Thoracic aorta (tissue), 2 donors: Measurements from ENCODE around the gene ADCY7. TPM values are rescaled to one million over a fixed set of nuclear protein-coding genes. Genes with fewer than 3 reads are reported as not detected.
A peak's percentile ranks its signal among the peaks of the same experiment; 100 is the strongest.

ENCODE experiments used
- ATAC-seq: fragments of 150-250 bp; one replicate; pipeline ENCODE4 v1.8.0; 2017; ENCODE audit warnings: low read depth; ENCODE audit not compliant: insufficient number of reproducible peaks, low FRiP score
- DNase-seq: peaks from one replicate; pipeline ENCODE4 v3.0.0-alpha.2; 2020; ENCODE audit warnings: low spot score
- H3K27ac ChIP-seq, 2 donors: fragments of 200-600 bp; sonication (generic); 1 replicate in 1 of 2; 2 replicates in 1 of 2; pipeline ENCODE4 v1.5.1; 2016; ENCODE audit warnings: mild to moderate bottlenecking in 2 of 2, moderate library complexity in 2 of 2
- H3K27me3 ChIP-seq: fragments of 200-600 bp; sonication (generic); replicated peaks from 2 replicates; pipeline ENCODE4 v1.6.0; 2016; ENCODE audit warnings: mild to moderate bottlenecking; ENCODE audit not compliant: insufficient read depth
- H3K36me3 ChIP-seq: fragments of 200-600 bp; sonication (generic); one replicate; pipeline ENCODE4 v1.5.1; 2016
- H3K4me1 ChIP-seq, 2 donors: fragments of 200-600 bp; sonication (generic); 1 replicate in 1 of 2; 2 replicates in 1 of 2; pipeline versions ENCODE4 v1.5.1 to v1.6.0; 2016; ENCODE audit warnings: low read depth in 2 of 2, mild to moderate bottlenecking in 1 of 2; ENCODE audit not compliant: control insufficient read depth in 1 of 2
- H3K4me3 ChIP-seq: fragments of 200-600 bp; sonication (generic); 2 replicates; pipeline ENCODE4 v1.5.1; 2016; ENCODE audit warnings: mild to moderate bottlenecking
- H3K9me3 ChIP-seq: fragments of 200-600 bp; sonication (generic); 2 replicates; pipeline ENCODE4 v1.5.1; 2016
- CTCF ChIP-seq: fragments of 200-600 bp; sonication (generic); IDR thresholded peaks from one replicate; pipeline ENCODE4 v1.5.1; 2019; ENCODE audit warnings: antibody characterized with exemption
- total RNA-seq, 2 donors: library from RNA; depleted of rRNA; stranded (reverse); fragments of >200 nt; gene quantifications; one replicate each; pipeline versions ENCODE4 v1.1.0 to v1.2.3, GENCODE V29; 2016

The ADCY7 gene
- total RNA-seq, result 10 to 100 TPM; 35.9 to 39.8 TPM

GRCh38 chr16:50266337-50267091, at the start of gene ADCY7:
ADCY7 (plus strand) TSS chr16:50266551; CDS start chr16:50288180, 21,629 bp downstream.
- no peak for TF ChIP-seq CTCF
- no peaks in the 10 kb centered on the region for H3K9me3 ChIP-seq

GRCh38 chr16:50219402-50219975, 46.9 kb upstream of the ADCY7 start:
- Histone ChIP-seq H3K4me1 (peaks cover 0 to 3% of the 10 kb centered on the region in 2 donors), H3K27ac (no peak overlapping the region), H3K4me3 (no peak overlapping the region), H3K27me3 (no peaks in the 10 kb centered on the region), H3K9me3 (no peaks in the 10 kb centered on the region), H3K36me3 (peaks cover 13% of the 10 kb centered on the region)
- ATAC-seq, result no peak
- TF ChIP-seq CTCF, result no peak
- DNase-seq, result no peak

More at GRCh38 chr16:50266337-50267091, at the start of gene ADCY7:
- Histone ChIP-seq H3K4me3 (peak within 1 kb of the TSS; percentile 71), H3K4me1 (peaks cover 10 to 33% of the 10 kb centered on the region in 2 donors), H3K27ac (peak within 1 kb of the TSS in 1 of 2 donors; percentile 51), H3K27me3 (no peaks in the 10 kb centered on the region), H3K36me3 (no peaks in the 10 kb centered on the region)
- peak; percentile 74 for ATAC-seq
- DNase-seq, result no peak

GRCh38 chr16:50224286-50224685, 42.1 kb upstream of the ADCY7 start:
- no peak for TF ChIP-seq CTCF
- no peak overlapping the region for H3K4me3 ChIP-seq
- H3K27ac ChIP-seq, result no peak overlapping the region
- H3K9me3 ChIP-seq, result no peaks in the 10 kb centered on the region
- no peaks in the 10 kb centered on the region for H3K4me1 ChIP-seq
- DNase-seq (no peak), ATAC-seq (no peak)
- no peaks in the 10 kb centered on the region for H3K27me3 ChIP-seq
- peaks cover 24% of the 10 kb centered on the region for H3K36me3 ChIP-seq

GRCh38 chr16:50227120-50227519, 39.2 kb upstream of the ADCY7 start:
- peaks cover 23% of the 10 kb centered on the region for H3K36me3 ChIP-seq
- no peak overlapping the region for H3K27ac ChIP-seq
- DNase-seq (no peak), ATAC-seq (no peak)
- H3K4me1 ChIP-seq, result no peaks in the 10 kb centered on the region
- no peaks in the 10 kb centered on the region for H3K27me3 ChIP-seq
- no peak for TF ChIP-seq CTCF
- H3K4me3 ChIP-seq, result no peak overlapping the region
- H3K9me3 ChIP-seq, result no peaks in the 10 kb centered on the region

GRCh38 chr16:50227665-50228064, 38.7 kb upstream of the ADCY7 start:
- no peaks in the 10 kb centered on the region for H3K27me3 ChIP-seq
- ATAC-seq, result no peak
- H3K9me3 ChIP-seq, result no peaks in the 10 kb centered on the region
- peaks cover 23% of the 10 kb centered on the region for H3K36me3 ChIP-seq
- no peak for DNase-seq
- no peaks in the 10 kb centered on the region for H3K4me1 ChIP-seq
- no peak overlapping the region for H3K4me3 ChIP-seq
- no peak for TF ChIP-seq CTCF
- no peak overlapping the region for H3K27ac ChIP-seq
